ENCODE measurements around the gene CCND3.

CCND3 gene

DNA sequence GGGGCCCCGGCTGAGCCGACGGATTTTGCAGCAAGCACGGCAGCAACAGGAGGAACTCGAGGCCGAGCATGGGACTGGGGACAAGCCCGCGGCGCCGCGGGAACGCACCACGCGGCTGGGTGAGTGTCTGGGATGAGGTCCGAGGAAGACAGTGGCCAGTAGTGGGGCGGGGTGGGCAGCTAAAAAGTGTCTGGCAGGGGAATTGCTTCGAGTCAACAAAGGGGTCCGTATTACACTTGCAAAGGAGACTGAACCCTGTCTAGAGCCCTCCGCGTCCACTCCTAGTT is 20.0 kb downstream of the CCND3 start:
- no peak for DNase-seq (ENCODE audit: low read depth, low spot score)

DNA sequence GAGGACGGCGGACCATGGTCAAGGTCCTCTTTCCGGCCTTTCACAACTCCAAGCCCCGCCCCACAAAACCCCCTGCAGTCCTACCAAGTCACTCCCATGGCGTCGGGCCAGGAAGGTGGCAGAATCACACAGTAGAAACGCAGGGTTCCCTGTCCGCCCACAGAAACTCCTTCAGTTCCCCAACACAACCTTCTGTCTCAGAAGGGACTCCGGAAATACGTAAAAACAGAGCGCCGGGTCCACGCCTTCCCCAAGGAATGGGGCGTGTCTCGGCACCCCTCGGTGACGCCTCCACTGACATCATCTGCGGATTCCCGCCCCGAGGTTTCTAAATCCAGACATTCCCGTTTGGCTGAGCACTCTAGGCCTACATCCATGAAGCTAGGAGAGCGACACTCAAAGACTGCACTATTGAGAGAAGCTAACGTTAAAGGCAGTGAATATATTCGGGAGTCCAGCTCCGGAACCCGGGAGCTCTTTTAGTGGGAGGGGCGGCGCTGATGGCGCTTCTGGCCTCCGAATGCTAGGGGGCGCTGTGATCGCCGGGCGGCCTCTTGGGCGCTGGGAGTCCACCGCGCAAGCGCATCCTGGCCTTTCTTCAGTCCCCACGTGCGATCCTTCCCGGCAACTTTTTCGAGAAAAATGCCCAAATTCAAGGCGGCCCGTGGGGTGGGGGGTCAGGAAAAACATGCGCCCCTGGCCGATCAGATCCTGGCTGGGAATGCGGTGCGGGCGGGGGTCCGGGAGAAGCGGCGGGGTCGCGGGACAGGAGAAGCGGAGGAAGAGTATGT is 20.5 kb downstream of the CCND3 start, which contains the start of the genes BYSL and MED20:
Gene BYSL (plus strand): TSS at position 579 of the 791 bp plus-strand sequence. CDS start 64 bp downstream, at position 643.
Gene MED20 (minus strand): TSS at position 219 of the 791 bp plus-strand sequence. CDS start 121 bp downstream, at position 98.
- peak; percentile 93 for DNase-seq (ENCODE audit: low read depth, low spot score)

DNA sequence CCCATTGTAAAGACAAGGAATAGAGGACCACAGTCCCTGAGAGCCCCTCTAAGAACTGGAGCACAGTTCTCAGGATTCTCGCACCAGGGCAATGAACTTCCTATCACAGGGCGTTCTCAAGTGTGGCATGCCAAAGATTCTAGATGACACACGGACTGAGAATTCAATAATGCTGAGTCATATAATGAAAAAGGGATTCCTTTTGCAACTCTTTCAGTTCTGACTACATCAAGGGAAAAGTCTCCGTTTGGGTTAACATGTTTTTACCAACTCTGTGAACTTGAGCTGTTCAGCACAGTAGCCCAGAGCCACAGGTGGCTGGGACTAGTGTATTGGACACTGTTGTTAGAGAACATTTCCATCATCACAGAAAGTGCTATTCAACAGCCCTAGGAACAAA is 24.1 kb downstream of the CCND3 start:
- DNase-seq (ENCODE audit: low read depth, low spot score) = no peak

DNA sequence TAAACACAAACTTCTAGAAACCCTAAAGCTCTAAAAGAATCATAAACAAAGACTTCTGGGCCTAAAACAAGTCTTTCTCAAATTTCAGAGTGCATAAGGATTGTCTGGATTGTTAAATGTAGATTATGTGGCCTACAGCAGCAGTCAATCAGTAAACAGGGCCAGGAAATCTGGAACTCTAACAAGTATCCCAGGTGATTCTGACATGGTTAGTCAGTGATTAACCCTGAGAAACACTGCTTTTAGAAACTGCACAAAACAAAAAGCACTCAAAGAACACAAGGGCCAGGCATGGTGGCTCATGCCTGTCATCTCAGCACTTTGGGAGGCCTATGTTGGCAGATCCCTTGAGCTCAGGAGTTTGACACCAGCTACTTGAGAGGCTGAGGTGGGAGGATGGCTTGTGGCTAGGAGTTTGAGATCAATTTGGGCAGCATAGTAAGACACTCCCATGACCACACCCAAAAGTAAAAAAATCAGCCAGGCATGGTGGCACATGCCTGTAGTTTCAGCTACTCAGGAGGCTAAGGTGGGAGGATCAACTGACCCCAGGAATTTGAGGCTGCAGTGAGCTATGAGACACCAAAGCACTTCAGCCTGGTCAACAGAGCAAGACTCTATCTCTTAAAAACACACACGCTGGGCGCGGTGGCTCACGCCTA is 26.6 kb downstream of the CCND3 start:
- no peak for DNase-seq (ENCODE audit: low read depth, low spot score)

DNA sequence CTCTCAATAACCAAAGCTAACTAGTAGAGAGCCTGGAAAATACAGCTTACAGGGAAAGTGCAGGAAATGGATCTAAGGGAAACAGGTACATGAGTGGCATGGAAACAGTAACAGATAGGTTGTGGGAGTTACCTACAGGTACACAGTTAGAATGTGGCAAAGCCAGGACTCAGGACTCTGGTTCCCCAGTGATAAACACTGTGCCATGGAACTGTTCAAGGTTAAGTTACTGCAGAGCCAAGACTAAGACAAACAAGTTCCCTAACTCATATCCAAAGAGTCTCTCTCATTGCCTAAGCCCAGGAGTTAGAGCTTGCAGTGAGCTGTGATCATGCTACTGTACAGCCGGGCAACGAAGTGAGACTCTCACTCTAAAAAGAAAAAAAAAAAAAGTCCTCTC is 27.3 kb downstream of the CCND3 start:
- DNase-seq (ENCODE audit: low read depth, low spot score) = no peak

DNA sequence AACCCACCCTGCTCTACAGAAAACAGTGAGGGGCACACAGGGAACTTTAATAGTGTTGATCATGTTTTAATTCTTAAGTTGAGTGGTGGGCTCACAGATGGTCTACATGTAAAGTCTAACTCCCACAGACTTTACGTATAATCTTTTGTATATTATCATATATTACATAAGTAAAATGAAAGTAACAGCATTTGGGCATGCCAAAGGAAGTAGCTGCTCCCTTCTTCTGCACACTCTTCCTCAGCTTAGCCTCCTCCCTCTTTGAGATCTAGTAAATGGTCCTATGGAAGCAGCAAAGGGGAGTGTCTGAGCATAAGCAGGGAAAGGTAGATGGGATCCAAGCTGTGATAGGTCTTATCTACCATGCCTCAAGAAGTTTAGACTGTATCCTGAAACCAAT is 31.9 kb downstream of the CCND3 start:
- DNase-seq (ENCODE audit: low read depth, low spot score) = no peak

DNA sequence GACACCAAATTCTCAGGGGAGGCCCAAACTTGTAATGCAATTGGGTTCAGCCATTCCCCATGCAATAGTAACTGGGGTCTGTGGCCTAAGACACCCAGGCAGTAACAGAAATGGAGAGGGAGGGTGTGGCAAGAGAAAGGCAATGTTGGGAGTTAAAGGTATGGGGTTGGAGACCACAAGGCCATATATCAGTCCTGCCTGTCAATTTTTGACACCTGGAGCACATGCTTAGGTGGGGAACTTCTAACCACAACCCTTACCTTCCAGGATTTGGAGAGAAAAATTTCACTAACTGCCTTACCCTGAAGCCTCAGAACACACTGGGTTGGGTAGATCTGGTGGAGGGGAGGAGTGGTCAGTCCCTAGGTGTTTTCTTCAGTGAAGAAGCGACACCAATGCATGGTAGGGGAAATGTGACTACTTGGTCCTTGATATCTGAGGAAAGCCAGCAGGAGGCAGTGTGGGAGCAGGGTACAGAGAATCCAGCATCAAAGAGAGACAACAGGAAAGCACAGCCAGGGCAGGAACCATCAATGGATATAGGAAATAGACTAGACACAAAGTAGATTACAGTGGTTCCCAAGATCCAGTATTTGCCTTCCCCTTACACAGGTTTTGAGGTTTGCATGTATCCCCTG is 39.6 kb downstream of the CCND3 start:
- DNase-seq (ENCODE audit: low read depth, low spot score) = peak; percentile 18

DNA sequence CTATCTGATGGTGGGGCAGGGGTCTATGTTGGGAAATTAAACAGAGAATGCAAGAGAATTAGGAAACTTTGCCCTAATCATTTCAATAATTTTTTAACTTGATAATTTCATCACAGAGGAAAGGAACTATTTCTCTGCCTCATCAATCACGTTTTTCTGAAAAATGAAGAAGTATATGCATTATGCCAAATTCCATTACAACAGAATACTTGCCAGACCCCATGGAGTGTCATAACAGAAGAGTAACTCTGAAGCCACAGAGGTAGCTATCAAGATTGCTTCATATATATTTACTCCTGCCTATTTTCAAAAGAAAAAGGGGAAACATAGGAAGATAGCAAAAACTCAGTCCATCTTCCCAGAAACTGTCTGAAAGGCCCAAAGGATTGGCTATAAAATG is 40.7 kb downstream of the CCND3 start:
- DNase-seq (ENCODE audit: low read depth, low spot score) = no peak

DNA sequence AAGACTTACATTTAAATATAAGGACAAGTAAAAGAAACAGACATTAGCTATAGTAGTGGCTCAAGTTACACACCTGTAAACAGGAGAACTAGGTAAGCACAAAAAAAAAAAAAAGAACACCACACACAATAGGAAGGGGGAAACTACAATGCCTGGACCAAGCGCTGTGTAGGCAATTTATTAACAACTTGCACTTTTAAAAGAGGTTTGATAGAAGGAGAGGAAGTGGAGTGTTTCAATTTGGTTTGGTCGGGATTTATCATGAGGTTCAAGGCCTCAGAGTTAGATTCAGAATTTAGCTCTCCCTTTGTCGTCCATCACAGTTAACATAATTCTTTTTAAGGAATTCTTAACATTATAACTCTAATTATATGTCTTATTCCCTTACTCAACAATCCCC is 45.3 kb downstream of the CCND3 start:
- no peak for DNase-seq (ENCODE audit: low read depth, low spot score)

DNA sequence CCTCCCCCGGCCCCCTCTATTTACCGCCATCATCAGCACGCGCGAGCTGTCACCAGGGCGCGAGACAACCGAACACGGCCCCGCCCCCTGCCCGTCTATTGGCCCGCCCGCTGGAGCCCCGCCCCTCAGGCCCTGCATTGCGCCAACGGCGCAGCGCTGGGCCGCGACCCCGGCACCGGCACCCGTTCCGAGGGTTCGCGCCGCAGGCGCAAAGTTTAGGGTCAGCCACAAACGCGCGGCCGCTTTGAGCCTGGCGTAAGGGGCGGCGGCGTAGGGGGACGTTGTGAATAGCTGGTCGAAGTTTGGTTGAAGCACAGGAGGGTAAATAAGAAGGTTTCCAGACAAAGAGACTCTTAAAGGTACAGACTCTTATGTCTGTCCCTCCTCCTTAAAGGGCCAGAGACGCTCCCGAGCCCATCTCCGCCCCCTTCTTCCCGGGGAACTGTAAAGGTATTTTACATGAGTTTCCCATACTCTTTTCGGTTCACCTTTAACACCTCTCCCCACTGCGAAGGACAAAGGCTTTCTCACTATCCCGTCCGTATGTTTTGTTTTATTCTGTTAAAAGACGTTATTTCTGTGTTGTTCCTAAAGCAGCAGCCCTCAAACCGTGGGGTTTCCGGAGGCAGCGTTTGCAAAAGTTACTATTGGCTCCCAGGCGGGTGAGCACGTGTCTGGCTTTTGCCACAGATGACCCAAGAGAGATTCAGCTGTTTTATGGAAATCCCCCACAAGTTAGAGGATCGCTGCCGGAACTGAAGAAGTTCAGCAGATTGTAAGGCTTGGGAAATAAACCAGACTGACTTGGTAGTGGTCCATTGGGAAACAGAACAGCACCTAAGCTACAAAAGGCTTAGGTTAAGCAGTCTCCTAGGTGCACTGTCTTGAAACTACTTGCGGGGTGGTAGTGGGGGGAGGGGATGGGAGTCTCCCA is 46.0 kb downstream of the CCND3 start, which contains the start of gene USP49:
Gene USP49 (minus strand): TSS at position 76 of the 934 bp plus-strand sequence. CDS start 88,392 bp downstream, outside the sequence.
- peak; percentile 78 for DNase-seq (ENCODE audit: low read depth, low spot score)

DNA sequence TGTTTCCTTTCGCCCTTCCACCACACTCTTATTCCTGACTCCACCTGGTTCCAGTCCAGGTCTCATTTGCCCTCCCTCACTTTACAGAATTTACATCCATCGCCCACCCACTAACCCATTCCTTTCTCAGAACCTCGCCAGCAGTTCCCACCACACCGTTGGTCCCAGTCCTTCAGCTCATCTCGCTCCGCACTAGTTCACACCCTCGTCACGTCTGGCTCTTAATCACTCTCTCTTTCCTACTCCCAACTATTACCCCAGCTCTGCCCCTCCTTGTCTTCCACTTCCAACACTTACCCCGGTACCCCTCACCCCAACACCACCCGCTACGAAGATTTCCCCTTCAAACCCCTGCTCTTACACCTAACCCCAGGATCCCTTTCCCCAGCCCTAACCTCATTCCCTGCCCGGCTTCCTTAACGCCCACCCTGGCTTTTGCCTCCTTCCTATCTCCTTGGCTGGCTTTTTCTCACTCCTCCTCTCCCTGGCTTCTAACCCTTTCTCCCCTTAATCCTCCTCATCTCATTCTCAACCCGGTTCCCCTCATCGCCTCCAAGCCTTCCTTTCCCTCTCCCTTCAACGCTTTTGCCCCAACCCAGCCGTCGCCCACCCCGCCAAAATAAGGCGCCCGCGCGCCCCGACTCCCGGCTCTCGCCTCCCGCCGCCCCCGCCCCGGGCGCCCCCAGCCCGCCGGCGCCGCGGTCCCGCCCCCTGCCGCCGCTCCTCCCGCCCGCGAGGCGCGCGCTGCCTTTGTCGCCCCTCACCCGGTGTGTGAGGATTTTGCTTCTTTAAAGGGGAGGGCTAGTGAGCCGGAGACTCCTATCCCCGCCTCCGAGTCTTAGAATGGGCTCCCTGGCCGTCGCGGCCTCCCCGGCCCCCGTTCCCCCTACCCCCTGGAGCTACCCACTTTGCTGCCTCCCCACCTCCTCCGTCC is 47.0 kb downstream of the CCND3 start:
- DNase-seq (ENCODE audit: low read depth, low spot score) = peak; percentile 5

DNA sequence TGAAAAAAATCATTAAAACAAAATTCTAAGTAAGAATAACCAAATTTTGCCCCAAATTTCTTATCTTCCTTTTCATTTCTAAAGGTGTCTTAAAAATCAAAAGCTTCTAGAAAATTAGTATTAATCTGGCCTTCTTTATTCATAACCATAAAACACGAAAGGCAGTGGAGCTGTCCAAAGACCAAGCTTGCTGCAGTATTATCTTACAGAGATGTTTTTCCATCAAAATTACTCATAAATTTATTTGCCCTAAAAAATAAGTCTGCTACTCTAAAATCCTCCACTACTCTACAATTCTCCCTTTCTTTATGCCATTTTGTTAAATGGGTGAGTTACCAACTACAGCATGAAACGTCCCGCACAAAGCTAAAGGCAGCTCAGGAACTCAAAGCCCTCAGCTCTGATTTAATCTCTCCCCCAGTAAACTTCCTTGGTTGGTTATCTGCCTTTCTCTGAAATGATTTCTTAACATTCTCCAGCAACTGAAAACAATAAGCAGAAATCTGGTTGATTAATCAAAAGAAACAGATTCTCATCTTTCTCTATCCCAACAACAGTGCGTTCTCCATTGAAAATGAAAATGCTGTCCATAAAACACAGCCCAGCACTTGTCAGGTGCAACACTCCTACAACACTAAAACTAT is 48.6 kb downstream of the CCND3 start:
- no peak for DNase-seq (ENCODE audit: low read depth, low spot score)

DNA sequence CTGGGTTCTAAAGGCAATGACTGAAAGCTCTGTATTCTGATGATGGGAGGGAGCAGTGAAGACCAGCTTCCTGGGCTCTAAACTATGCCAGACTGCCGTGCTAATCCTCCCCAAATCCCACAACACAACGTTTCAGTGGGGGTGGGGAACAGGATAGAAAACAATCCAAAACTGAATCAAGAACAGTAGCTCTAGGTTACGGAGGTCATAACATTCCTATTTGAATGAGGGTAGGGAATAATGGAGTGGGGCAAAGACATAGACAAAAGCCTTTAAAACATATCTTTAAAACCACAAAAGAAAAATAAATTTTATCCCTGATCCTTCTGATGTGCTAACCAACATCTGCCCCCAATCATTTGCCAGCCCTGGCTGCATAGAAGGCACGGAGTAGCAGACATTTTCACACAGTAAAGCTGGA is 54.3 kb downstream of the CCND3 start:
- DNase-seq (ENCODE audit: low read depth, low spot score) = no peak

DNA sequence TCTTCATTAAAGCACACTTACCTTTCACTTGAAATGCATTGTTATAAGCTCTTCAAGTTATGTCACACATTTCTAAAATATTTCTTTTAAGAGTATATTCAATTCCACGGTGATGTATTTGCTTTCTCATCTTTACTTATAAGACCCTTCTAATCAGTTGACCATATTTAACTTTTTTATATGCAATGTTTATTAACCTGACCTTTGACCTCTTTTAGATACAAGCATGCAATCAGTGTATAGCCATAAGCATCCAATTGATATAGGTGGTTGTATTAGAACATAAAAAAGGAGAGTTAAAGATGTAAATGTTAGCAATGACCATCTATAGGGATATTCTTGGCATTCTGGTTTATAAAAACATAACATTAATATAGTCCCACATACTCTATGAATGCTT is 55.7 kb downstream of the CCND3 start:
- DNase-seq (ENCODE audit: low read depth, low spot score) = no peak

DNA sequence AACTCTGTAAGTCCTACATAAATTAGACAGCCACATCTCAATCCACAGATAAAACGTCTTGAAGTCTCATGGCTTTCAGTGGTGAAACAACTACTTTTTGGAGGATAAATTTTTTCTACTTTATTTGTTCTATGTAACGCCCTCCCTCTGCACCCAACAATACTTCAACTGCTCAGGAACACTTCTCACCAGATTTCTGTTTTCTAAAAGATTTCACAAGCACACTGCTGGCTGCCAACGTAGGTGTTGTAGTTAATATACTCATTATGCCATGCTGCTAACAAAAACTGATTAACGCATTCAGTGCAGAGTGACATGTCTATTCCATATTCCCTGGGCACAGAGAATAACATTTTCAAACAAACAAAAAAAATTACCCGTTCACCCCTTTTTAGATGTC is 56.7 kb downstream of the CCND3 start:
- no peak for DNase-seq (ENCODE audit: low read depth, low spot score)

Measured in activated CD4-positive, CD25-positive, alpha-beta regulatory T cell treated with anti-CD3 and anti-CD28 coated beads, Interleukin-2, amount 50 U/mL, for 16 hours (primary cell).